ENCODE data around the gene NLRC3.

Gene NLRC3

GRCh38 chr16:3580251-3580651 is 3.0 kb upstream of the NLRC3 start:
- no peak for DNase-seq (ENCODE audit: low read depth, low spot score)

- no peak for DNase-seq (ENCODE audit: low read depth, low spot score)
These were observed 2.6 kb upstream of the NLRC3 start for GRCh38 chr16:3579776-3580175.

GRCh38 chr16:3578610-3579551 is 1.7 kb upstream of the NLRC3 start:
- no peak for DNase-seq (ENCODE audit: low read depth, low spot score)

GRCh38 chr16:3578121-3578520 is 918 bp upstream of the NLRC3 start:
- DNase-seq (ENCODE audit: low read depth, low spot score): no peak

GRCh38 chr16:3576211-3576610 is 992 bp downstream of the NLRC3 start:
- DNase-seq (ENCODE audit: low read depth, low spot score): no peak

GRCh38 chr16:3575491-3575890 is 1.7 kb downstream of the NLRC3 start:
- no peak for DNase-seq (ENCODE audit: low read depth, low spot score)

- no peak for DNase-seq (ENCODE audit: low read depth, low spot score)
These were observed 3.0 kb downstream of the NLRC3 start for GRCh38 chr16:3574195-3574594.

GRCh38 chr16:3573146-3573815 is 3.9 kb downstream of the NLRC3 start:
- DNase-seq (ENCODE audit: low read depth, low spot score): no peak

GRCh38 chr16:3570420-3571062 is 6.7 kb downstream of the NLRC3 start:
- DNase-seq (ENCODE audit: low read depth, low spot score): peak; percentile 84

GRCh38 chr16:3569851-3570250 is 7.4 kb downstream of the NLRC3 start:
- DNase-seq (ENCODE audit: low read depth, low spot score): no peak

- no peak for DNase-seq (ENCODE audit: low read depth, low spot score)
These were observed 10.2 kb downstream of the NLRC3 start for GRCh38 chr16:3566990-3567389.

- DNase-seq (ENCODE audit: low read depth, low spot score): no peak
These were observed 12.4 kb downstream of the NLRC3 start for GRCh38 chr16:3564889-3565141.

GRCh38 chr16:3564130-3564888 is 12.9 kb downstream of the NLRC3 start:
- no peak for DNase-seq (ENCODE audit: low read depth, low spot score)

- DNase-seq (ENCODE audit: low read depth, low spot score): no peak
These were observed 14.2 kb downstream of the NLRC3 start for GRCh38 chr16:3562914-3563480.

- DNase-seq (ENCODE audit: low read depth, low spot score): no peak
These were observed 15.6 kb downstream of the NLRC3 start for GRCh38 chr16:3561626-3562025.

GRCh38 chr16:3554351-3554928 is 22.8 kb downstream of the NLRC3 start:
- peak; percentile 81 for DNase-seq (ENCODE audit: low read depth, low spot score)

- peak; percentile 95 for DNase-seq (ENCODE audit: low read depth, low spot score)
These were observed 23.9 kb downstream of the NLRC3 start for GRCh38 chr16:3553138-3553923.

- DNase-seq (ENCODE audit: low read depth, low spot score): no peak
These were observed 26.1 kb downstream of the NLRC3 start for GRCh38 chr16:3550851-3551847.

- no peak for DNase-seq (ENCODE audit: low read depth, low spot score)
These were observed 27.3 kb downstream of the NLRC3 start for GRCh38 chr16:3549906-3550305.

Measured in ELF-1 (cell line).